GM12892 (cell line): ENCODE results near the gene SLC39A11.

Source experiments
- POLR2A ChIP-seq: IDR thresholded peaks from 2 replicates; pipeline ENCODE4 v1.6.1; 2011; ENCODE audit warnings: low read depth, low read length, control low read depth
- POLR2AphosphoS5 ChIP-seq: IDR thresholded peaks from 2 replicates; pipeline ENCODE4 v1.6.1; 2011; ENCODE audit warnings: low read depth, low read length, control low read depth

- TF ChIP-seq POLR2AphosphoS5 (no peak), POLR2A (no peak)
Observed at GRCh38 chr17:72970797-72971196, 121.7 kb downstream of the SLC39A11 start.
